Mesenchymal stem cell (in vitro differentiated cells and primary cell): ENCODE measurements around the gene DIPK1B.
"Not testable (repeated sequence)": the region's sequence is repeated elsewhere in the genome, so short reads cannot be mapped to it uniquely, and the experiment has no call there.

Experiments
- DNase-seq: peaks from one replicate; pipeline ENCODE4 v3.0.0-alpha.2; 2013
- H2AFZ ChIP-seq: one replicate; pipeline ENCODE4 v1.6.1; 2013; ENCODE audit warnings: low read depth, mild to moderate bottlenecking, control low read depth, inconsistent platforms, low read length, moderate library complexity
- H2AK5ac ChIP-seq: 2 replicates; pipeline ENCODE4 v1.6.1; 2013; ENCODE audit warnings: low read length, moderate library complexity, mild to moderate bottlenecking, inconsistent platforms; ENCODE audit not compliant: severe bottlenecking
- H2BK120ac ChIP-seq: one replicate; pipeline ENCODE4 v1.6.1; 2013; ENCODE audit warnings: low read depth, mild to moderate bottlenecking, inconsistent platforms, low read length, moderate library complexity
- H2BK12ac ChIP-seq, 2 experiments: one replicate each; pipeline ENCODE4 v1.6.1; 2013; ENCODE audit warnings: inconsistent platforms in 2 of 2, low read length in 2 of 2, mild to moderate bottlenecking in 2 of 2, moderate library complexity in 2 of 2, control low read depth in 1 of 2
- H2BK15ac ChIP-seq: one replicate; pipeline ENCODE4 v1.6.1; 2013; ENCODE audit warnings: mild to moderate bottlenecking, low read depth, inconsistent platforms; ENCODE audit not compliant: poor library complexity, severe bottlenecking
- H2BK5ac ChIP-seq: 2 replicates; pipeline ENCODE4 v1.6.1; 2013; ENCODE audit warnings: low read depth, mild to moderate bottlenecking, low read length, control low read depth, inconsistent platforms; ENCODE audit not compliant: poor library complexity, severe bottlenecking
- H3K14ac ChIP-seq, 2 experiments: one replicate each; pipeline ENCODE4 v1.6.1; 2013; ENCODE audit warnings: inconsistent platforms in 2 of 2, low read length in 2 of 2, control low read depth in 1 of 2, mild to moderate bottlenecking in 1 of 2, moderate library complexity in 1 of 2
- H3K18ac ChIP-seq, 2 experiments: one replicate each; pipeline ENCODE4 v1.6.1; 2013; ENCODE audit warnings: inconsistent platforms in 2 of 2, low read length in 2 of 2, control low read depth in 1 of 2, low read depth in 1 of 2, mild to moderate bottlenecking in 1 of 2
- H3K23ac ChIP-seq, 2 experiments: one replicate each; pipeline ENCODE4 v1.6.1; 2013; ENCODE audit warnings: inconsistent platforms in 2 of 2, low read length in 2 of 2, mild to moderate bottlenecking in 2 of 2, moderate library complexity in 2 of 2, control low read depth in 1 of 2
- H3K27ac ChIP-seq: 2 replicates; pipeline ENCODE4 v1.5.1; 2013; ENCODE audit warnings: mild to moderate bottlenecking, moderate library complexity, low read length, control low read depth, inconsistent platforms; ENCODE audit not compliant: poor library complexity, severe bottlenecking
- H3K27me3 ChIP-seq, 2 experiments: 2 replicates each; pipeline versions ENCODE4 v1.6.1 to v1.7.0; 2013; ENCODE audit warnings: low read length in 2 of 2, mild to moderate bottlenecking in 2 of 2, moderate library complexity in 2 of 2, control low read depth in 1 of 2, inconsistent platforms in 1 of 2; ENCODE audit not compliant: control insufficient read depth in 1 of 2, insufficient read depth in 1 of 2
- H3K36me3 ChIP-seq, 2 experiments: 2 replicates each; pipeline versions ENCODE4 v1.6.1 to v1.7.0; 2013; ENCODE audit warnings: low read length in 2 of 2, control low read depth in 1 of 2, inconsistent platforms in 1 of 2, low read depth in 1 of 2, mild to moderate bottlenecking in 1 of 2; ENCODE audit not compliant: insufficient read depth in 2 of 2, control insufficient read depth in 1 of 2
- H3K4ac ChIP-seq, 2 experiments: one replicate each; pipeline ENCODE4 v1.6.1; 2013; ENCODE audit warnings: inconsistent platforms in 2 of 2, low read length in 2 of 2, mild to moderate bottlenecking in 2 of 2, moderate library complexity in 2 of 2, control low read depth in 1 of 2, low read depth in 1 of 2
- H3K4me1 ChIP-seq: 2 replicates; pipeline ENCODE4 v1.6.1; 2013; ENCODE audit warnings: low read depth, low read length, control low read depth; ENCODE audit not compliant: control insufficient read depth, insufficient read depth
- H3K4me2 ChIP-seq: 2 replicates; pipeline ENCODE4 v1.6.1; 2013; ENCODE audit warnings: low read length, mild to moderate bottlenecking, inconsistent platforms; ENCODE audit not compliant: poor library complexity, severe bottlenecking
- H3K4me3 ChIP-seq, 2 experiments: 2 replicates each; pipeline versions ENCODE4 v1.5.1 to v1.7.0; 2013; ENCODE audit warnings: low read length in 2 of 2, mild to moderate bottlenecking in 2 of 2, control low read depth in 1 of 2, low read depth in 1 of 2; ENCODE audit not compliant: insufficient read depth in 1 of 2
- H3K79me1 ChIP-seq: replicated peaks from 2 replicates; pipeline ENCODE4 v1.6.1; 2013; ENCODE audit warnings: mild to moderate bottlenecking, control low read depth, low read length, inconsistent platforms; ENCODE audit not compliant: poor library complexity, severe bottlenecking
- H3K9ac ChIP-seq: 2 replicates; pipeline ENCODE4 v1.7.0; 2013; ENCODE audit warnings: mild to moderate bottlenecking, low read length, moderate library complexity
- H3K9me3 ChIP-seq: 2 replicates; pipeline ENCODE4 v1.7.0; 2013; ENCODE audit warnings: mild to moderate bottlenecking, low read length; ENCODE audit not compliant: control insufficient read depth
- H4K8ac ChIP-seq: one replicate; pipeline ENCODE4 v1.6.1; 2013; ENCODE audit warnings: inconsistent platforms, mild to moderate bottlenecking, low read length, moderate library complexity
- H4K91ac ChIP-seq: one replicate; pipeline ENCODE4 v1.6.1; 2013; ENCODE audit warnings: mild to moderate bottlenecking, low read length, inconsistent platforms
- WGBS: methylation state at CpG from one replicate; pipeline ENCODE4 v1.1.7; 2013; ENCODE audit warnings: mixed read lengths; 5-methylcytosine and 5-hydroxymethylcytosine counted together

DIPK1B gene

DNA sequence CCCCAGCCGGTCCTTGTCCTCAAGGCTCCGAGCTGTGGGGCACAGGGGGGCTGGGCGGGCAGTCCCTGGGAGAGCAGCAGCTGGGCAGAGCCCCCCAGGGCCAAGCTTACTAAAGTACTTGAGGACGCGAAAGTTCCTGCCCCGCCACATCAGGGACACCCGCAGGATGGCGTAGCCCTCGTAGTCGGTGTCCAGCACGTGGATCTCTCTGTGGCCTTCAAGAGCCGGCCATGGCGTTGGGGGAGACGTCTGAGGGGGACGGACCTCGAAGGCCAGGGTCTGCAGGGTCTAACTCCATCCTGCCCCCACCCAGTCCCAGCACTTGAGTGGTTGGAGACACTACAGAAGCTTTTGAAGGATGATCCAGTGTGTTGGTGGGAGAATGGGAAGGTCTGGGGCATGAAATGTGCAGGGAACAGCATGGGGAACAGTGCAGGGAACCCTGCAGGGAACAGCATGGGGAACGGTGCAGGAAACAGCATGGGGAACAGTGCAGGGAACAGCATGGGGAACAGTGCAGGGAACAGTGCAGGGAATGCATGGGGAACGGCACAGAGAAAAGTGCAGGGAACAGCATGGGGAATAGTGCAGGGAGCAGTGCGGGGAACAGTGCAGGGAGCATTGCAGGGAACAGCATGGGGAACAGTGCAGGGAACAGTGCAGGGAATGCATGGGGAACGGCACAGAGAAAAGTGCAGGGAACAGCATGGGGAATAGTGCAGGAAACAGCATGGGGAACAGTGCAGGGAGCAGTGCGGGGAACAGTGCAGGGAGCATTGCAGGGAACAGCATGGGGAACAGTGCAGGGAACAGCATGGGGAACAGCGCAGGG is 43.1 kb downstream of the DIPK1B start:
- H3K27me3 ChIP-seq: peaks cover 20 to 49% of the 10 kb centered on the region in 2 experiments
- not testable (repeated sequence) for H3K4ac ChIP-seq, H3K18ac ChIP-seq, H3K36me3 ChIP-seq, DNase-seq, H3K23ac ChIP-seq, H4K8ac ChIP-seq, H3K4me3 ChIP-seq, H3K79me1 ChIP-seq, H2BK5ac ChIP-seq, H2AK5ac ChIP-seq, H3K4me2 ChIP-seq, H3K9ac ChIP-seq, H2BK15ac ChIP-seq, H4K91ac ChIP-seq, H2BK12ac ChIP-seq, H3K4me1 ChIP-seq, H3K14ac ChIP-seq, H2AFZ ChIP-seq, H3K27ac ChIP-seq, H2BK120ac ChIP-seq
- H3K9me3 ChIP-seq: peaks cover 19% of the 10 kb centered on the region
- WGBS: 94% methylated on average over 20 of the region's 22 CpGs

DNA sequence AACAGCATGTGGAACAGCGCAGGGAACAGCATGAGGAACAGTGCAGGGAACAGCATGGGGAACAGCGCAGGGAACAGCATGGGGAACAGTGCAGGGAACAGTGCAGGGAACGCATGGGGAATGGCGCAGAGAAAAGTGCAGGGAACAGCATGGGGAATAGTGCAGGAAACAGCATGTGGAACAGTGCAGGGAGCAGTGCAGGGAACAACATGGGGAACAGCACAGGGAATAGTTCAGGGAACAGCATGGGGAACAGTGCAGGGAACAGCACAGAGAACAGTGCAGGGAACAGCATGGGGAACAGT is 43.7 kb downstream of the DIPK1B start:
- H2AK5ac ChIP-seq: no peak overlapping the region
- no peak overlapping the region for H2BK120ac ChIP-seq
- H4K8ac ChIP-seq: no peak overlapping the region
- peaks cover 19% of the 10 kb centered on the region for H3K9me3 ChIP-seq
- no peak overlapping the region for H3K4ac ChIP-seq
- no peak overlapping the region for H3K23ac ChIP-seq
- H3K18ac ChIP-seq: no peak overlapping the region
- no peak for DNase-seq
- H2BK5ac ChIP-seq: no peak overlapping the region
- H2BK15ac ChIP-seq: no peak overlapping the region
- H3K27me3 ChIP-seq: peaks cover 20 to 51% of the 10 kb centered on the region in 2 experiments
- H3K36me3 ChIP-seq: no peaks in the 10 kb centered on the region
- no peak overlapping the region for H2BK12ac ChIP-seq
- 95% methylated on average over 4 of the region's 4 CpGs for WGBS
- no peak overlapping the region for H3K4me2 ChIP-seq
- H3K4me1 ChIP-seq: peaks cover 3% of the 10 kb centered on the region
- no peak overlapping the region for H2AFZ ChIP-seq
- no peak overlapping the region for H3K4me3 ChIP-seq
- H3K79me1 ChIP-seq: no peaks in the 10 kb centered on the region
- H3K27ac ChIP-seq: no peak overlapping the region
- no peak overlapping the region for H4K91ac ChIP-seq
- H3K14ac ChIP-seq: no peak overlapping the region
- H3K9ac ChIP-seq: no peak overlapping the region

DNA sequence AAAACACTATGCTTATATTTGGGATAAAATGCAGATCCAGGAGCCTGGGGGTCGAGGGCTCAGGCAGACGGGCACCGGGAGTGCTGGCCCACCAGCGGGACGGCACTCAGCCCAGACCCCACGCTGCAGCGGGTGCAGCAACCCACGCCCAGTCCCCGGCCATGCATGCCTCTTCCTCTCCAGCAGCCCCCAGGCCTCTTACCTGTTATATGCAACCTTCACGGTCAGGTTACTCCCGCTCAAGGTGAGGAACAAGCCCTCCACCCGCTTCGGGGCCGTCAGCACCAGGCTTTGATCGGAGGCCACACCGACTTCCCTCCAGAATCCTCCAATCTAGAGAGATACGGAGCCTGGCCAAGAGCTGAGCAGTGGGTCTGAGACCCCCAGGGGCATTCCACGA is 44.5 kb downstream of the DIPK1B start:
- H3K4ac ChIP-seq: no peak overlapping the region
- no peak overlapping the region for H2BK120ac ChIP-seq
- no peak for DNase-seq
- H3K23ac ChIP-seq: no peak overlapping the region
- no peak overlapping the region for H2BK15ac ChIP-seq
- H3K36me3 ChIP-seq: no peaks in the 10 kb centered on the region
- H3K27ac ChIP-seq: no peak overlapping the region
- 96% methylated on average over 18 of the region's 18 CpGs for WGBS
- peaks cover 14 to 48% of the 10 kb centered on the region in 2 experiments for H3K27me3 ChIP-seq
- H3K9ac ChIP-seq: no peak overlapping the region
- H4K8ac ChIP-seq: no peak overlapping the region
- no peak overlapping the region for H3K18ac ChIP-seq
- H3K4me1 ChIP-seq: peaks cover 3% of the 10 kb centered on the region
- H2AFZ ChIP-seq: no peak overlapping the region
- H4K91ac ChIP-seq: no peak overlapping the region
- no peak overlapping the region for H3K14ac ChIP-seq
- no peaks in the 10 kb centered on the region for H3K79me1 ChIP-seq
- H2BK12ac ChIP-seq: no peak overlapping the region
- H2AK5ac ChIP-seq: no peak overlapping the region
- no peak overlapping the region for H3K4me2 ChIP-seq
- no peak overlapping the region for H3K4me3 ChIP-seq
- no peak overlapping the region for H2BK5ac ChIP-seq
- peaks cover 16% of the 10 kb centered on the region for H3K9me3 ChIP-seq

DNA sequence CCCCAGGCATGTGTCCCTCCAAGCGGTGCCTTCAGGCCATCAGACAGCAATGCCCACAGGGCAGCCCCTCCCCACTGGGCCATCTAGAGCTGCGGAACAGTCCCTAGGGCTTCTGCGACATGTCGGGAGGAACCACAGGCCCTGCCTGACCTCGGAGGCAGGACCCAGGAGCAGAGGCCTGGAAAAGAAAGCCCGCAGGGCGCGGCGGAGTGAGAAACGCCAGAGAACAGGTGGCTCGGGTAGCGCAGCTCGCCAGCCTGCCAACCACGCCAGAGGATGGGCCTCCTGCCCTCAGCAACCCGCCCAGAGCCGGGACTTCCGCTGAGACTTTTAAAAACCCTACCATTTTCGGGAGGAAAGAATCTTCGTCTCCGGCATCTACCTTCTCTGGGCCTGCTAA is 45.0 kb downstream of the DIPK1B start:
- Histone ChIP-seq H3K4me3 (no peak overlapping the region), H3K4ac (no peak overlapping the region), H3K23ac (no peak overlapping the region), H3K27ac (no peak overlapping the region), H3K27me3 (peaks cover 11 to 45% of the 10 kb centered on the region in 2 experiments), H4K91ac (no peak overlapping the region), H3K9ac (no peak overlapping the region), H2AK5ac (no peak overlapping the region), H2BK5ac (no peak overlapping the region), H3K79me1 (no peaks in the 10 kb centered on the region), H3K36me3 (no peaks in the 10 kb centered on the region), H2BK120ac (no peak overlapping the region), H3K18ac (no peak overlapping the region), H2BK15ac (no peak overlapping the region), H3K9me3 (peaks cover 11% of the 10 kb centered on the region), H3K14ac (no peak overlapping the region), H2BK12ac (no peak overlapping the region), H3K4me1 (peaks cover 3% of the 10 kb centered on the region), H2AFZ (no peak overlapping the region), H3K4me2 (no peak overlapping the region), H4K8ac (no peak overlapping the region)
- WGBS: 87% methylated on average over 20 of the region's 20 CpGs
- no peak for DNase-seq
